Measurements from ENCODE around the gene CRY2.

DNA sequence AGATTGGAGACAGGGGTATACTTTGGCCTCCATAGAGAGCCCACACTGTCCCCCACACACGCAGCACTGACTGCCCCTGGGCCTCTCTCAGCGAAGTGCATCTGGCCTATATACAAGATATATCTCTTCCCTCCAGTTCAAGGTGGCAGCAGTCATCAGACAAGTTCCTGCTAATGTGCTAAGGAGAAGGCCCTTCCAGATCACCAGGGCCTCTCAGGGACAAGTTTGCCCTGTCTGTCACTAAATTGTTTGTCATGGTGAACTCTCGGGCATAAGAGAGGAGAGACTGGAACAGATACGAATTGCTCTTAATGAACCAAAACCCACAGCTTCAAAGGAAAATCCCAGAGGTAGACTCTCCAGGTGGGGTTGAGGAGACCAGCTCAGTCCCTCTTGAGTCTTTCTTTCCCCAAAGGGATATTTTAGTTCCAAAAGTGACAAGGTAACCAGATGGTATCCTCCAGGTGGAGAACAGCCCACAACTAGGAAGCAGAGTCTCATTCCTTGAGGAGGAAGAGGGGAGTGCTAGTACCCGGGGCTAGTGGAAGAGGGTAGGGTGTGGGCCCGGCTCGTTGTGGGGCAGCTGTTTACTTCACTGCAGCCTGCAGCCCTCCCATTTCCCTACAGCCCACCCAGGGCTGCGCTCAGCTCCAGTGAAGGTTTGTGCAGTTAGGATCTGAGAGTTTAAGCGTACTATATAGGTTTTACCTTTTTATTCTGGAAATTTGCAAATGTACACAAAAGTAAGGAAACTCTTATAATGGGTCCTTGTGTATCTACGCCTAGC is 44.6 kb upstream of the CRY2 start:
- TF ChIP-seq, protein P1, sequence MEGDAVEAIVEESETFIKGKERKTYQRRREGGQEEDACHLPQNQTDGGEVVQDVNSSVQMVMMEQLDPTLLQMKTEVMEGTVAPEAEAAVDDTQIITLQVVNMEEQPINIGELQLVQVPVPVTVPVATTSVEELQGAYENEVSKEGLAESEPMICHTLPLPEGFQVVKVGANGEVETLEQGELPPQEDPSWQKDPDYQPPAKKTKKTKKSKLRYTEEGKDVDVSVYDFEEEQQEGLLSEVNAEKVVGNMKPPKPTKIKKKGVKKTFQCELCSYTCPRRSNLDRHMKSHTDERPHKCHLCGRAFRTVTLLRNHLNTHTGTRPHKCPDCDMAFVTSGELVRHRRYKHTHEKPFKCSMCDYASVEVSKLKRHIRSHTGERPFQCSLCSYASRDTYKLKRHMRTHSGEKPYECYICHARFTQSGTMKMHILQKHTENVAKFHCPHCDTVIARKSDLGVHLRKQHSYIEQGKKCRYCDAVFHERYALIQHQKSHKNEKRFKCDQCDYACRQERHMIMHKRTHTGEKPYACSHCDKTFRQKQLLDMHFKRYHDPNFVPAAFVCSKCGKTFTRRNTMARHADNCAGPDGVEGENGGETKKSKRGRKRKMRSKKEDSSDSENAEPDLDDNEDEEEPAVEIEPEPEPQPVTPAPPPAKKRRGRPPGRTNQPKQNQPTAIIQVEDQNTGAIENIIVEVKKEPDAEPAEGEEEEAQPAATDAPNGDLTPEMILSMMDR (IDR thresholded peaks at IDR 0.05) = no peak
- TF ChIP-seq POLR2A (IDR thresholded peaks at IDR 0.05) (no peak), POLR2AphosphoS5 (IDR thresholded peaks at IDR 0.05) (no peak)
